Body of pancreas (tissue), 4 donors: ENCODE results near the gene DAAM1. TPM values are rescaled to one million over a fixed set of nuclear protein-coding genes. Genes with fewer than 3 reads are reported as not detected.

Experiments
- ATAC-seq: fragments of 150-250 bp; one replicate; pipeline ENCODE4 v1.9.1; 2016
- DNase-seq, 4 donors: peaks; one replicate each; pipeline ENCODE4 v3.0.0-alpha.2; 2019
- H3K27ac ChIP-seq, 4 donors: fragments of 200-600 bp; sonication (generic); 1 replicate in 3 of 4; 2 replicates in 1 of 4; pipeline versions ENCODE4 v1.5.1 to v1.6.1; 2016 to 2019; ENCODE audit warnings: mild to moderate bottlenecking in 1 of 4, mixed read lengths in 1 of 4, moderate library complexity in 1 of 4
- H3K27me3 ChIP-seq, 2 donors: fragments of 200-600 bp; sonication (generic); one replicate each; pipeline ENCODE4 v1.6.0; 2016; ENCODE audit warnings: mild to moderate bottlenecking in 1 of 2
- H3K36me3 ChIP-seq, 2 donors: fragments of 200-600 bp; sonication (generic); replicated peaks in 1 of 2; 2 replicates each; pipeline ENCODE4 v1.5.1; 2016; ENCODE audit warnings: low read depth in 2 of 2; ENCODE audit not compliant: insufficient read depth in 1 of 2
- H3K4me1 ChIP-seq: fragments of 200-600 bp; sonication (generic); one replicate; pipeline ENCODE4 v1.6.0; 2016
- H3K4me3 ChIP-seq, 2 donors: fragments of 200-600 bp; sonication (generic); 1 replicate in 1 of 2; 2 replicates in 1 of 2; pipeline ENCODE4 v1.5.1; 2016 to 2019
- H3K9me3 ChIP-seq, 3 donors: fragments of 200-600 bp; sonication (generic); 1 replicate in 2 of 3; 2 replicates in 1 of 3; pipeline ENCODE4 v1.5.1; 2016
- CTCF ChIP-seq, 7 experiments: fragments of 450-650 bp in 4 of 7; fragments of 200-600 bp in 3 of 7; sonication (generic) in 3 of 7; IDR thresholded peaks; one replicate each; pipeline ENCODE4 v1.5.1; 2016 to 2019; ENCODE audit warnings: antibody characterized with exemption in 7 of 7
- POLR2A ChIP-seq, 3 donors: fragments of 450-650 bp; IDR thresholded peaks; one replicate each; pipeline ENCODE4 v1.6.1; 2016; ENCODE audit warnings: antibody characterized with exemption in 3 of 3, mild to moderate bottlenecking in 2 of 3
- WGBS, 2 donors: methylation state at CpG; one replicate each; pipeline ENCODE4 v1.1.5; 2017; 5-methylcytosine and 5-hydroxymethylcytosine counted together
- intact Hi-C: fragments of 100-400 bp; cut with DNase I; formaldehyde crosslinking; loops from one replicate; pipeline ENCODE4 v1.15.1; 2023
- total RNA-seq, 2 donors: library from RNA; depleted of rRNA; stranded (reverse); fragments of >200 nt; gene quantifications; one replicate each; pipeline ENCODE4 v1.1.0, GENCODE V29; 2016

The DAAM1 gene
- total RNA-seq, 2 donors from 2014 or later, result 16.9 to 42.5 TPM

DNA sequence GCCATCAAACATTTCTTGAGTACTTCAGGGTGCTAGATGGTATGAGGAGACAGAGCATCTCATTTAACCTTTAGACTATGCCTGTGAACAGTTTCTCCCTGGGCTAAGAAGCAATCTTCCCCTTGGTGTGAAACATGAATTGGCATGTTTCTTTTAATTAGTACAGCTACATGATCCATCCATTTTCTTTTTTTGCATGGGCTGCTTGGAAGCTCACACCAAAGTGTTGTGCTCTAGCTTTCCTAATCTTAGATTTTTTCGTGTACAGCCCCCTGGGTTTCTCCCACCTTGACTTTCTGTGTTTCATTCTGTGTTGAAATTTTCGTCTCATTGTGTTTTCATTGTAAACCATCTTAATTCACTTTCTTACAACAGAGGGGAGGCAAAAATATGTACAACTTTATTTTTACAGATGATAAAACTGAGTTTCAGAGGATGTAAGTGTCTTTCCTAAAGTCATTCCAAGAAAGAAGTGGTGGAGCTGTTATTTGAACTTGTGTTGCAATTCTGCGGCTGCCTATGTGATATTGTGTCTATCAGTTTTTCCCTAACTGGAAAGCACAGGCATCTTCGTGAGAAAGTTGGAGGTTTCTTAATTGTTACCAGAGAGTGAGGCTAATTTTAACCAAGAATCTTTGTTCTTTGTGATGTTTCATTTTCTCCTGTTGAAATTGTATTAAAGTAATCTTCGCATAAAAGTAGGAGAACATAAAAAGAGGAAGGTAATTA, 64.5 kb downstream of the DAAM1 start:
- H3K9me3 ChIP-seq, result no peaks in the 10 kb centered on the region
- WGBS, 2 donors, result 80% methylated on average over 5 of the region's 5 CpGs
- peaks cover 39% of the 10 kb centered on the region for H3K4me1 ChIP-seq
- ATAC-seq (no peak), DNase-seq (no peak)
- TF ChIP-seq CTCF (IDR thresholded peaks at IDR 0.05) (no peak), POLR2A (IDR thresholded peaks at IDR 0.05) (no peak)
- intact Hi-C loops, result no loop called here
- no peak overlapping the region for H3K27ac ChIP-seq
- no peaks in the 10 kb centered on the region for H3K36me3 ChIP-seq
- H3K4me3 ChIP-seq, result no peak overlapping the region
- H3K27me3 ChIP-seq, result no peaks in the 10 kb centered on the region

DNA sequence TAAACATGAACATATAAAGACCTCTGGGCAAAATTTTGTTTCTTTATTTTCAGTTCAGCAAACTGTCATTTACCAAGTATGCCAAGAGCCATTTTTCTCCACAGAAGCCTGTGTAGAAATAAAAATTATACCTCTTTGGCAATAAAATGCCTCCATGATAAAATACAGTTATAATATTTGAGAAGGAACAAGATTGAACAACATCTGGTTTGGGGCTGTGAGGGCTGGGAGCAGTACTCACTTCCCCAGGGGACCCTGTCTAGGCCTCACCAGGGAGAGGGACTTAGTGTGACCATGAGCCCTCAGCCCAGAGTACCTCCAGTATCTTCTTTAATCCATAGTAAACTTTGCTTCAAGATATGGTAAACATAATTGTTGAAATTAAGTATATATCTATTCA, 65.1 kb downstream of the DAAM1 start:
- intact Hi-C loops, result no loop called here
- no peaks in the 10 kb centered on the region for H3K27me3 ChIP-seq
- TF ChIP-seq POLR2A (IDR thresholded peaks at IDR 0.05), result no peak
- ATAC-seq, result no peak
- no peaks in the 10 kb centered on the region for H3K36me3 ChIP-seq
- no peaks in the 10 kb centered on the region for H3K9me3 ChIP-seq
- H3K27ac ChIP-seq, result peak overlapping the region in 1 of 4 donors; percentile 74
- H3K4me1 ChIP-seq, result peaks cover 33% of the 10 kb centered on the region
- H3K4me3 ChIP-seq, result no peak overlapping the region
- no peak for DNase-seq

GRCh38 chr14:59254146-59254910, 65.9 kb downstream of the DAAM1 start:
- Histone ChIP-seq H3K4me3 (no peak overlapping the region), H3K27ac (peak overlapping the region; percentile 30 to 79 (median 68)), H3K9me3 (no peaks in the 10 kb centered on the region), H3K27me3 (no peaks in the 10 kb centered on the region), H3K4me1 (peaks cover 33% of the 10 kb centered on the region), H3K36me3 (no peaks in the 10 kb centered on the region)
- peak; percentile 94 for ATAC-seq
- intact Hi-C loops, result no loop called here
- 16 to 19% methylated on average over 7 of the region's 7 CpGs for WGBS, 2 donors
- peak; percentile 75 to 89 (median 82) for DNase-seq
- TF ChIP-seq CTCF (IDR thresholded peaks at IDR 0.05) (peak in 1 of 7 experiments; percentile 2), POLR2A (IDR thresholded peaks at IDR 0.05) (no peak)

- intact Hi-C loops, result no loop called here
- H3K4me3 ChIP-seq, result no peak overlapping the region
- H3K4me1 ChIP-seq, result peaks cover 33% of the 10 kb centered on the region
- H3K27ac ChIP-seq, result peak overlapping the region; percentile 30 to 79 (median 68)
- ATAC-seq (peak; percentile 17), DNase-seq (peak in 1 of 4 donors; percentile 28)
- no peaks in the 10 kb centered on the region for H3K36me3 ChIP-seq
- WGBS, 2 donors, result 54 to 76% methylated on average over 5 of the region's 5 CpGs
- H3K9me3 ChIP-seq, result no peaks in the 10 kb centered on the region
- H3K27me3 ChIP-seq, result no peaks in the 10 kb centered on the region
- no peak for TF ChIP-seq POLR2A (IDR thresholded peaks at IDR 0.05)
- TF ChIP-seq CTCF (IDR thresholded peaks at IDR 0.05), result no peak
These were observed 66.6 kb downstream of the DAAM1 start for GRCh38 chr14:59254911-59255545.

DNA sequence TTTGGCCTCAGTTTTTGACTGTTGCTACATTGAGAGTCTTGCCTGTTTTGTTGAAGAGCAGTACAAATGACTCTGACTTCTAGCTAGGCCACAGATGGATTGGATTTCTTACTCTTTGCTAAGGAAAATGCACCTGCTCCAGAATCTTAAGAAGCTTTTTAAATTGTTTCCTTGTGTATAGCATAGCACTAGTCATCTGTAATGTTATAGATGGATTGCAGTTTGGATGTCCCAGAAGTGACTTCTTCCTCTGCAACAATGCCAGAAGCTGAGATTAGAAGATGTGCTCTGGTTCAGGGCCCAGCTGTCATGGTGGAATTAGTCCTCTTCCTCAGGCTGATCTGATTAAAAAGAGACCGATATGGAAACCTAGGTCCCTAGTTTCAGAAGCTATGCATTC, 67.9 kb downstream of the DAAM1 start:
- DNase-seq (no peak), ATAC-seq (no peak)
- H3K27ac ChIP-seq, result no peak overlapping the region
- H3K27me3 ChIP-seq, result no peaks in the 10 kb centered on the region
- H3K4me1 ChIP-seq, result peaks cover 33% of the 10 kb centered on the region
- H3K9me3 ChIP-seq, result no peaks in the 10 kb centered on the region
- no peaks in the 10 kb centered on the region for H3K36me3 ChIP-seq
- intact Hi-C loops, result no loop called here
- no peak overlapping the region for H3K4me3 ChIP-seq
- WGBS, 2 donors, result 83 to 100% methylated on average over 1 of the region's 1 CpG
- no peak for TF ChIP-seq CTCF (IDR thresholded peaks at IDR 0.05)
- no peak for TF ChIP-seq POLR2A (IDR thresholded peaks at IDR 0.05)
